ENCODE results near the gene NCAM2.
"Not testable (repeated sequence)": the region's sequence is repeated elsewhere in the genome, so short reads cannot be mapped to it uniquely, and the experiment has no call there.

The NCAM2 gene

GRCh38 chr21:21396424-21396823 is 398.2 kb downstream of the NCAM2 start:
- no peak for TF ChIP-seq CTCF (IDR thresholded peaks at IDR 0.05; ENCODE audit: borderline replicate concordance, insufficient read depth, low read depth, low read length)
- H3K4me3 ChIP-seq (ENCODE audit: low read depth, low read length): no peak overlapping the region

- TF ChIP-seq CTCF (IDR thresholded peaks at IDR 0.05; ENCODE audit: borderline replicate concordance, insufficient read depth, low read depth, low read length): no peak
- no peak overlapping the region for H3K4me3 ChIP-seq (ENCODE audit: low read depth, low read length)
These were observed 399.3 kb downstream of the NCAM2 start for GRCh38 chr21:21397464-21397863.

GRCh38 chr21:21401444-21401843 is 403.2 kb downstream of the NCAM2 start:
- H3K4me3 ChIP-seq (ENCODE audit: low read depth, low read length): no peak overlapping the region
- TF ChIP-seq CTCF (IDR thresholded peaks at IDR 0.05; ENCODE audit: borderline replicate concordance, insufficient read depth, low read depth, low read length): no peak

GRCh38 chr21:21402187-21402586 is 404.0 kb downstream of the NCAM2 start:
- not testable (repeated sequence) for H3K4me3 ChIP-seq (ENCODE audit: low read depth, low read length)

GRCh38 chr21:21404261-21404660 is 406.1 kb downstream of the NCAM2 start:
- H3K4me3 ChIP-seq (ENCODE audit: low read depth, low read length): not testable (repeated sequence)

- no peak for TF ChIP-seq CTCF (IDR thresholded peaks at IDR 0.05; ENCODE audit: borderline replicate concordance, insufficient read depth, low read depth, low read length)
These were observed 408.7 kb downstream of the NCAM2 start for GRCh38 chr21:21406921-21407320.

GRCh38 chr21:21412096-21412495 is 413.9 kb downstream of the NCAM2 start:
- TF ChIP-seq CTCF (IDR thresholded peaks at IDR 0.05; ENCODE audit: borderline replicate concordance, insufficient read depth, low read depth, low read length): no peak
- H3K4me3 ChIP-seq (ENCODE audit: low read depth, low read length): no peak overlapping the region

More at GRCh38 chr21:21406921-21407320, 408.7 kb downstream of the NCAM2 start:
- H3K4me3 ChIP-seq (ENCODE audit: low read depth, low read length): no peak overlapping the region

GRCh38 chr21:21415741-21416140 is 417.5 kb downstream of the NCAM2 start:
- H3K4me3 ChIP-seq (ENCODE audit: low read depth, low read length): no peak overlapping the region
- TF ChIP-seq CTCF (IDR thresholded peaks at IDR 0.05; ENCODE audit: borderline replicate concordance, insufficient read depth, low read depth, low read length): no peak
